OCI-LY7 (cell line): Measurements from ENCODE around the gene CSHL1. TPM values are rescaled to one million over a fixed set of nuclear protein-coding genes. Genes with fewer than 3 reads are reported as not detected.
"Not testable (repeated sequence)": the region's sequence is repeated elsewhere in the genome, so short reads cannot be mapped to it uniquely, and the experiment has no call there.

Experiments
- BruUV-seq: library from RNA; stranded (reverse); fragments of 400-500 nt; replicated peaks from 2 replicates; lab custom pipeline; 2021; lab: Mats Ljungman, UMichigan
- CTCF ChIA-PET: fragments of 300-600 bp; sonication (Branson Sonifier 250); formaldehyde crosslinking; loops from one replicate; lab custom pipeline; 2022; ENCODE audit warnings: antibody characterized with exemption; ENCODE audit not compliant: unreplicated experiment; lab: Charles Lee
- POLR2A ChIA-PET: fragments of 300-600 bp; sonication (Branson Sonifier 250); formaldehyde crosslinking; loops from one replicate; lab custom pipeline; 2022; ENCODE audit warnings: antibody characterized with exemption; lab: Charles Lee
- DNase-seq: peaks from one replicate; pipeline ENCODE4 v3.0.0-alpha.2; 2015; ENCODE audit warnings: low spot score
- H2AFZ ChIP-seq: fragments of 200-600 bp; sonication (generic), shearing (Covaris generic); 2 replicates; pipeline ENCODE4 v1.6.1; 2014; ENCODE audit warnings: mild to moderate bottlenecking, antibody characterized with exemption, low read length, moderate library complexity
- H3K27ac ChIP-seq: fragments of 200-600 bp; sonication (generic); 2 replicates; pipeline ENCODE4 v1.5.1; 2014; ENCODE audit warnings: mixed run types, low read depth, mild to moderate bottlenecking, moderate library complexity, low read length, inconsistent platforms; ENCODE audit not compliant: poor library complexity, severe bottlenecking
- H3K36me3 ChIP-seq: fragments of 200-600 bp; sonication (generic); 2 replicates; pipeline ENCODE4 v1.6.1; 2014; ENCODE audit warnings: mild to moderate bottlenecking, antibody characterized with exemption, low read length, moderate library complexity, mixed read lengths; ENCODE audit not compliant: insufficient read depth
- H3K4me1 ChIP-seq: fragments of 200-600 bp; sonication (generic); 2 replicates; pipeline ENCODE4 v1.5.1; 2014; ENCODE audit warnings: mild to moderate bottlenecking, low read length; ENCODE audit not compliant: insufficient read depth, poor library complexity, severe bottlenecking
- H3K4me2 ChIP-seq: fragments of 200-600 bp; sonication (generic); 2 replicates; pipeline ENCODE4 v1.6.1; 2014; ENCODE audit warnings: mild to moderate bottlenecking, low read length
- H3K4me3 ChIP-seq: fragments of 200-600 bp; sonication (generic); 2 replicates; pipeline ENCODE4 v1.5.1; 2014; ENCODE audit warnings: mild to moderate bottlenecking, low read depth, low read length; ENCODE audit not compliant: poor library complexity, severe bottlenecking
- H3K79me2 ChIP-seq: fragments of 200-600 bp; sonication (generic); 2 replicates; pipeline ENCODE4 v1.6.1; 2016; ENCODE audit warnings: low read depth, mild to moderate bottlenecking, low read length, moderate library complexity, mixed read lengths; ENCODE audit not compliant: insufficient read depth
- H3K9me2 ChIP-seq: fragments of 200-600 bp; sonication (generic); 2 replicates; pipeline ENCODE4 v1.6.1; 2016; ENCODE audit warnings: mild to moderate bottlenecking, low read length, mixed read lengths; ENCODE audit not compliant: insufficient read depth
- H3K9me3 ChIP-seq: fragments of 200-600 bp; sonication (generic); 2 replicates; pipeline ENCODE4 v1.6.1; 2014; ENCODE audit warnings: mild to moderate bottlenecking, mixed run types, low read length, mixed read lengths
- H4K20me1 ChIP-seq: fragments of 200-600 bp; sonication (generic); 2 replicates; pipeline ENCODE4 v1.6.1; 2014; ENCODE audit warnings: mild to moderate bottlenecking, antibody characterized with exemption, low read length, moderate library complexity, mixed read lengths; ENCODE audit not compliant: insufficient read depth
- CTCF ChIP-seq: fragments of 200-600 bp; sonication (generic); conservative IDR thresholded peaks from 2 replicates; pipeline ENCODE4 v1.5.1; 2014; ENCODE audit warnings: mild to moderate bottlenecking, antibody characterized with exemption, low read length, moderate library complexity, mixed read lengths
- intact Hi-C: fragments of 100-400 bp; cut with micrococcal nuclease; formaldehyde crosslinking; loops from one replicate; pipeline ENCODE4 v1.10.0; 2022; ENCODE audit not compliant: unreplicated experiment
- small RNA-seq: library from RNA; depleted of rRNA; stranded (forward); fragments of <200 nt; gene quantifications from one replicate; pipeline ENCODE3, GENCODE V24; 2014
- total RNA-seq, 2 experiments: library from RNA; depleted of rRNA in 1 of 2; stranded (reverse); fragments of >200 nt in 1 of 2; shearing (Covaris generic) in 1 of 2; gene quantifications; 2 replicates each; pipeline ENCODE4 v1.2.3, GENCODE V29; 2014 to 2022

CSHL1 gene
- total RNA-seq, 2 experiments from 2014 or later: not detected

GRCh38 chr17:63869491-63870291 lies 41.4 kb downstream of the CSHL1 start:
- H3K9me3 ChIP-seq, intact Hi-C loops, H3K4me3 ChIP-seq, H3K79me2 ChIP-seq, H4K20me1 ChIP-seq, H3K4me2 ChIP-seq, POLR2A ChIA-PET, H3K27ac ChIP-seq, CTCF ChIA-PET, H3K4me1 ChIP-seq, H3K9me2 ChIP-seq, DNase-seq, H2AFZ ChIP-seq, BruUV-seq, H3K36me3 ChIP-seq: not testable (repeated sequence)
- peak; percentile 52 for TF ChIP-seq CTCF

GRCh38 chr17:63866625-63867024 lies 44.4 kb downstream of the CSHL1 start:
- H3K79me2 ChIP-seq, H3K9me3 ChIP-seq, H4K20me1 ChIP-seq, H3K27ac ChIP-seq, POLR2A ChIA-PET, H3K9me2 ChIP-seq, H3K36me3 ChIP-seq, BruUV-seq, H3K4me3 ChIP-seq, intact Hi-C loops, H3K4me1 ChIP-seq, H3K4me2 ChIP-seq: not testable (repeated sequence)
- H2AFZ ChIP-seq: peak overlapping the region; percentile 39; the same call in 1 of the 2 replicates
- CTCF ChIA-PET: interaction anchor here (1.6 kb wide), 1 partner anchor 18 kb away, joined by 4 read pairs; no protein-coding TSS in a partner anchor
- DNase-seq: peak; percentile 31

Small RNA genes within 50 kb of the gene (small RNA-seq; reads per million reads assigned to genes)
- not detected for gene AC040958.1
- not detected for gene AC127029.1
- gene GH1: not detected

Other genes with a start within 250 kb of the CSHL1 start
- 406 and 428 TPM in 2 replicates for gene LIMD2, start 211.1 kb downstream of the CSHL1 start, total RNA-seq (2014; rRNA removed; shearing (Covaris generic))
- gene LIMD2, start 211.1 kb downstream of the CSHL1 start, total RNA-seq (2022): 286 and 306 TPM in 2 replicates
- 31.9 and 37.2 TPM in 2 replicates for gene STRADA, start 169.5 kb downstream of the CSHL1 start, total RNA-seq (2014; rRNA removed; shearing (Covaris generic))
- 68.0 and 80.3 TPM in 2 replicates for gene STRADA, start 169.5 kb downstream of the CSHL1 start, total RNA-seq (2022)
- 27.5 and 37.6 TPM in 2 replicates for gene CCDC47, start 137.7 kb downstream of the CSHL1 start, total RNA-seq (2014; rRNA removed; shearing (Covaris generic))
- gene CCDC47, start 137.7 kb downstream of the CSHL1 start, total RNA-seq (2022): 37.8 and 50.3 TPM in 2 replicates
- 74.1 and 85.1 TPM in 2 replicates for gene DDX42, start 137.1 kb downstream of the CSHL1 start, total RNA-seq (2014; rRNA removed; shearing (Covaris generic))
- 145 and 156 TPM in 2 replicates for gene DDX42, start 137.1 kb downstream of the CSHL1 start, total RNA-seq (2022)
- gene PSMC5, start 83.8 kb downstream of the CSHL1 start, total RNA-seq (2014; rRNA removed; shearing (Covaris generic)): 32.6 and 42.7 TPM in 2 replicates
- 80.0 and 105 TPM in 2 replicates for gene PSMC5, start 83.8 kb downstream of the CSHL1 start, total RNA-seq (2022)
- gene FTSJ3, start 83.6 kb downstream of the CSHL1 start, total RNA-seq (2014; rRNA removed; shearing (Covaris generic)): 32.4 and 43.0 TPM in 2 replicates
- 38.2 and 49.0 TPM in 2 replicates for gene FTSJ3, start 83.6 kb downstream of the CSHL1 start, total RNA-seq (2022)
- gene SMARCD2, start 68.6 kb downstream of the CSHL1 start, total RNA-seq (2014; rRNA removed; shearing (Covaris generic)): 112 and 120 TPM in 2 replicates
- gene SMARCD2, start 68.6 kb downstream of the CSHL1 start, total RNA-seq (2022): 127 and 136 TPM in 2 replicates
- not detected in 2 replicates for gene CSH2, start 37.6 kb downstream of the CSHL1 start, total RNA-seq (2014; rRNA removed; shearing (Covaris generic))
- gene CSH2, start 37.6 kb downstream of the CSHL1 start, total RNA-seq (2022): not detected in 2 replicates
- not detected in 2 replicates for gene GH2, start 29.3 kb downstream of the CSHL1 start, total RNA-seq (2014; rRNA removed; shearing (Covaris generic))
- not detected in 2 replicates for gene GH2, start 29.3 kb downstream of the CSHL1 start, total RNA-seq (2022)
- gene CSH1, start 14.7 kb downstream of the CSHL1 start, total RNA-seq (2014; rRNA removed; shearing (Covaris generic)): not detected in 2 replicates
- not detected in 2 replicates for gene CSH1, start 14.7 kb downstream of the CSHL1 start, total RNA-seq (2022)
- 0.21 and 4.3 TPM in 2 replicates for gene GH1, start 7.6 kb upstream of the CSHL1 start, total RNA-seq (2014; rRNA removed; shearing (Covaris generic))
- 0.96 TPM in 1 of 2 replicates, not detected in the other for gene GH1, start 7.6 kb upstream of the CSHL1 start, total RNA-seq (2022)
- 743 and 751 TPM in 2 replicates for gene CD79B, start 21.1 kb upstream of the CSHL1 start, total RNA-seq (2014; rRNA removed; shearing (Covaris generic))
- 457 and 479 TPM in 2 replicates for gene CD79B, start 21.1 kb upstream of the CSHL1 start, total RNA-seq (2022)
- 3.0 and 6.4 TPM in 2 replicates for gene SCN4A, start 61.7 kb upstream of the CSHL1 start, total RNA-seq (2014; rRNA removed; shearing (Covaris generic))
- gene SCN4A, start 61.7 kb upstream of the CSHL1 start, total RNA-seq (2022): 9.0 and 11.9 TPM in 2 replicates
- gene PRR29, start 87.1 kb upstream of the CSHL1 start, total RNA-seq (2014; rRNA removed; shearing (Covaris generic)): 0.16 TPM in 1 of 2 replicates, not detected in the other
- 0.29 TPM in 1 of 2 replicates, not detected in the other for gene PRR29, start 87.1 kb upstream of the CSHL1 start, total RNA-seq (2022)
- gene ICAM2, start 109.4 kb upstream of the CSHL1 start, total RNA-seq (2014; rRNA removed; shearing (Covaris generic)): 76.4 and 112 TPM in 2 replicates
- gene ICAM2, start 109.4 kb upstream of the CSHL1 start, total RNA-seq (2022): 79.1 and 88.7 TPM in 2 replicates
- gene ERN1, start 218.9 kb upstream of the CSHL1 start, total RNA-seq (2014; rRNA removed; shearing (Covaris generic)): 14.7 and 22.0 TPM in 2 replicates
- 65.6 and 70.3 TPM in 2 replicates for gene ERN1, start 218.9 kb upstream of the CSHL1 start, total RNA-seq (2022)